Right lobe of liver (tissue), 4 donors: ENCODE results near the gene PAK1.

Experiments used
- CTCF ChIP-seq, 4 donors: fragments of 200-600 bp in 3 of 4; fragments of 450-650 bp in 1 of 4; IDR thresholded peaks; one replicate each; pipeline versions ENCODE4 v1.5.1 to v1.8.0; 2016 to 2022; ENCODE audit warnings: antibody characterized with exemption in 4 of 4, mild to moderate bottlenecking in 2 of 4
- POLR2A ChIP-seq: fragments of 450-650 bp; IDR thresholded peaks from one replicate; pipeline ENCODE4 v1.6.1; 2017; ENCODE audit warnings: antibody characterized with exemption, mild to moderate bottlenecking
- donor health status: DM: no; HTN: no; CAD: no.
- donor health status: DM: no; HTN: no; CAD: no.
- donor health status: DM: no; HTN: yes; CAD: no.

GRCh38 chr11:77359481-77359880, 114.4 kb downstream of the PAK1 start:
- TF ChIP-seq POLR2A, result no peak
- TF ChIP-seq CTCF (IDR thresholded peaks at IDR 0.05), result no peak
